ENCODE data around the gene NACC1.

The NACC1 gene

DNA sequence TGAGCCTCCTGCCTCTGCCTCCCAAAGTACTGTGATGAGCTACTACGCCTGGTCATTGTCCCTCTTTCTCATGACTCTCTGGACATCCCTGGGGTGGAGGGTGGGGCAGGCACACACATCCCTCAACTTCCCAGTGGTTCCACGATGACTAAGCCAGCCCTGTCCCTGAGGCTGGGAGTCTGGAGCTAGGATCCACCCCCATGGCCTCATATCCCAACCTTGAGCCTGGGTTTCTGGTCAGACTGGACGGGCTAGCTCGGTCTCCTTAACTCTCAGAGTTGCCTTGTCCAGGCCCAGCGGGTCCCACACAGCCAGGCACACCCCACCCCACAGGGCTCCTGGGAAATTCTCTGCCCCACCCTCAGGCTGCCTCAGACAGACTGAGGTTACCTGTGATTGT is 51.7 kb downstream of the NACC1 start:
- Histone ChIP-seq H3K36me3 (ENCODE audit: control insufficient read depth in 2 of 2, insufficient read depth in 1 of 2, low read length in 2 of 2) (no peaks in the 10 kb centered on the region), H3K4me1 (ENCODE audit: control insufficient read depth, insufficient read depth, low read length) (peaks cover 13% of the 10 kb centered on the region), H3K4me3 (ENCODE audit: low read depth, low read length) (no peak overlapping the region), H3K27ac (ENCODE audit: extremely low read depth, low read depth, low read length) (no peak overlapping the region), H3K9me3 (ENCODE audit: control insufficient read depth, insufficient read depth, low read depth, low read length) (no peaks in the 10 kb centered on the region)
- ChIA-PET POLR2A (interaction anchor here (1.4 to 5.2 kb wide), 3 partner anchors 15 to 19 kb away, joined by 5 to 63 read pairs (median 6); partner anchors contain the start of genes IER2 and STX10), CTCF (interaction anchor here (0.6 to 2.6 kb wide), 9 partner anchors 11 to 259 kb away, joined by 3 to 11 read pairs (median 3); no protein-coding TSS in a partner anchor)
- TF ChIP-seq ZNF311 (tag by site-specific recombination; IDR thresholded peaks at IDR 0.05; ENCODE audit: borderline replicate concordance) (no peak), ZBTB8A (tag by site-specific recombination; IDR thresholded peaks at IDR 0.05) (no peak), KLF1 (tag by site-specific recombination; IDR thresholded peaks at IDR 0.05) (peak; percentile 43), ZNF239 (tag by site-specific recombination; IDR thresholded peaks at IDR 0.05) (no peak), PATZ1 (tag by site-specific recombination; IDR thresholded peaks at IDR 0.05) (0 out of 2 replicates have a peak, but pooled peaks have one; percentile 17), ZNF521 (tag by site-specific recombination; IDR thresholded peaks at IDR 0.05) (no peak), ZNF585B (tag by site-specific recombination; IDR thresholded peaks at IDR 0.05) (no peak), ZNF169 (tag by site-specific recombination; IDR thresholded peaks at IDR 0.05) (no peak), SP7 (tag by site-specific recombination; IDR thresholded peaks at IDR 0.05) (no peak), YY2 (tag by site-specific recombination; IDR thresholded peaks at IDR 0.05) (no peak), ZNF223 (tag by site-specific recombination; IDR thresholded peaks at IDR 0.05) (no peak), ZNF600 (tag by site-specific recombination; IDR thresholded peaks at IDR 0.05) (0 out of 2 replicates have a peak, but pooled peaks have one; percentile 31), ZBTB17 (tag by site-specific recombination; IDR thresholded peaks at IDR 0.05) (0 out of 2 replicates have a peak, but pooled peaks have one; percentile 9), ZNF324 (tag by site-specific recombination; IDR thresholded peaks at IDR 0.05) (no peak), ZNF248 (tag by site-specific recombination; IDR thresholded peaks at IDR 0.05) (no peak), GLIS2 (tag by site-specific recombination; IDR thresholded peaks at IDR 0.05) (no peak), TCF7L2 (IDR thresholded peaks at IDR 0.05; ENCODE audit: borderline replicate concordance, low read depth, low read length) (no peak), ZNF514 (tag by site-specific recombination; IDR thresholded peaks at IDR 0.05) (no peak), ZNF335 (tag by site-specific recombination; conservative IDR thresholded peaks at IDR 0.05) (peak; percentile 57; the same call in 1 of the 2 replicates), KLF16 (tag by site-specific recombination; IDR thresholded peaks at IDR 0.05) (no peak)
- TF ChIP-seq, protein P1, sequence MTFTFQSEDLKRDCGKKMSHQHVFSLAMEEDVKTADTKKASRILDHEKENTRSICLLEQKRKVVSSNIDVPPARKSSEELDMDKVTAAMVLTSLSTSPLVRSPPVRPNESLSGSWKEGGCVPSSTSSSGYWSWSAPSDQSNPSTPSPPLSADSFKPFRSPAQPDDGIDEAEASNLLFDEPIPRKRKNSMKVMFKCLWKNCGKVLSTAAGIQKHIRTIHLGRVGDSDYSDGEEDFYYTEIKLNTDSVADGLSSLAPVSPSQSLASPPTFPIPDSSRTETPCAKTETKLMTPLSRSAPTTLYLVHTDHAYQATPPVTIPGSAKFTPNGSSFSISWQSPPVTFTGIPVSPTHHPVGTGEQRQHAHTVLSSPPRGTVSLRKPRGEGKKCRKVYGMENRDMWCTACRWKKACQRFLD (tag by site-specific recombination; IDR thresholded peaks at IDR 0.05) = no peak
- TF ChIP-seq, protein P2, sequence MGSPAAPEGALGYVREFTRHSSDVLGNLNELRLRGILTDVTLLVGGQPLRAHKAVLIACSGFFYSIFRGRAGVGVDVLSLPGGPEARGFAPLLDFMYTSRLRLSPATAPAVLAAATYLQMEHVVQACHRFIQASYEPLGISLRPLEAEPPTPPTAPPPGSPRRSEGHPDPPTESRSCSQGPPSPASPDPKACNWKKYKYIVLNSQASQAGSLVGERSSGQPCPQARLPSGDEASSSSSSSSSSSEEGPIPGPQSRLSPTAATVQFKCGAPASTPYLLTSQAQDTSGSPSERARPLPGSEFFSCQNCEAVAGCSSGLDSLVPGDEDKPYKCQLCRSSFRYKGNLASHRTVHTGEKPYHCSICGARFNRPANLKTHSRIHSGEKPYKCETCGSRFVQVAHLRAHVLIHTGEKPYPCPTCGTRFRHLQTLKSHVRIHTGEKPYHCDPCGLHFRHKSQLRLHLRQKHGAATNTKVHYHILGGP (tag by site-specific recombination; IDR thresholded peaks at IDR 0.05) = no peak

DNA sequence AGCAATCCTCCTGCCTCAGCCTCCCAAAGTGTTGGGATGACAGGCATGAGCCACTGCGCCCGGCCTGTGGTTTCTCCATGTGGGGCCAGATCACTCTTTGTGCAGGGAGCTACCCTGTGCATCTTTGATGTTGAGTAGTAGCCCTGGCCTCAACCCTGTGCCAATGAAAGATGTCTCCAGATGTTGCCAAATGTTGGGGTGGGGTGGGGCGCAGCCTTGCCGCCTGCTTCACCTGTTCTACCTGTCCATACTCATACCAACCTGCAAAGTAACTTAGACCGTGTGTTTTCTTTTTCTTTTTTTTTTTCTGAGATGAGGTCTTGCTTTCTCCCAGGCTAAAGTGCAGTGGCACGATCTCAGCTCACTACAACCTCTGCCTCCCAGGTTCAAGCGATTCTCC is 53.1 kb downstream of the NACC1 start:
- Histone ChIP-seq H3K36me3 (ENCODE audit: control insufficient read depth in 2 of 2, insufficient read depth in 1 of 2, low read length in 2 of 2) (no peaks in the 10 kb centered on the region), H3K27ac (ENCODE audit: extremely low read depth, low read depth, low read length) (no peak overlapping the region), H3K4me3 (ENCODE audit: low read depth, low read length) (no peak overlapping the region), H3K4me1 (ENCODE audit: control insufficient read depth, insufficient read depth, low read length) (peaks cover 10% of the 10 kb centered on the region), H3K9me3 (ENCODE audit: control insufficient read depth, insufficient read depth, low read depth, low read length) (no peaks in the 10 kb centered on the region)
- POLR2A ChIA-PET = interaction anchor here (5.2 kb wide), 1 partner anchor 19 kb away, joined by 63 read pairs; no protein-coding TSS in a partner anchor
- TF ChIP-seq ZBTB26 (tag by site-specific recombination; optimal IDR thresholded peaks at IDR 0.05) (no peak), ZBTB6 (tag by site-specific recombination; IDR thresholded peaks at IDR 0.05) (no peak), HOXA7 (CRISPR knock-in tag; IDR thresholded peaks at IDR 0.05; ENCODE audit: borderline replicate concordance) (no peak), SP3 (tag by site-specific recombination; IDR thresholded peaks at IDR 0.05) (no peak)
- CTCF ChIA-PET = interaction anchor here (1.1 to 2.6 kb wide), 2 partner anchors 12 to 25 kb away, joined by 3 to 11 read pairs; no protein-coding TSS in a partner anchor
